ENCODE data around the gene SRD5A1.
"Not testable (repeated sequence)": the region's sequence is repeated elsewhere in the genome, so short reads cannot be mapped to it uniquely, and the experiment has no call there.

The SRD5A1 gene

DNA sequence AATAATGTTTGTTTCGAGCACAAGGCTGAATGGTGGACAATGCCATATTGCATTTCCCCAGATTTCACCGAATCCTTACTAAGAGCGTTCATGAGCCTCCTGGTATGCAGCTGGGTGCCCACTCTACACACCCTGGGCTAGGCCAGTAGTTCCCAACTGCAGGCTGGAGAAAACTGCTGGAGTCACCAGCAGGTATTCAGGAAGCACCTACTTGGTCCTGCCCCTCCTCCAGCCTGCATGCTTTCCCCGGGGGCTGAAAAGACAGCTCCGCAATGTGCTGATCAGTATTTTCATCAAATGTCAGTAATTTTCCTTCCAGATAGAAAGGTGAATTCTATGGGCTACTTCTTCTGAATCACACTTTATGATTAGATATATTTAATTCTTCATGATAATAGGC, 34.4 kb downstream of the SRD5A1 start:
- H2BK120ac ChIP-seq (ENCODE audit: low read depth, low read length) = no peak overlapping the region
- no peak overlapping the region for H3K23ac ChIP-seq (ENCODE audit: low read length in 2 of 2)
- H3K36me3 ChIP-seq (ENCODE audit: control insufficient read depth in 1 of 2, insufficient read depth in 2 of 2, low read depth in 1 of 2, low read length in 2 of 2) = peaks cover 26 to 40% of the 10 kb centered on the region in 2 experiments
- no peaks in the 10 kb centered on the region for H3K9me3 ChIP-seq (ENCODE audit: control insufficient read depth, low read length)
- H3K4me3 ChIP-seq (ENCODE audit: insufficient read depth in 1 of 2, low read depth in 1 of 2, low read length in 2 of 2) = no peak overlapping the region
- no peak overlapping the region for H2BK12ac ChIP-seq (ENCODE audit: low read length in 2 of 2)
- H3K4me1 ChIP-seq (ENCODE audit: control insufficient read depth, insufficient read depth, low read depth, low read length) = peaks cover 4% of the 10 kb centered on the region
- no peaks in the 10 kb centered on the region for H3K27me3 ChIP-seq (ENCODE audit: control insufficient read depth in 1 of 2, insufficient read depth in 1 of 2, low read length in 2 of 2)
- no peak for DNase-seq
- no peak overlapping the region for H2BK5ac ChIP-seq (ENCODE audit: low read depth, low read length, poor library complexity, severe bottlenecking)
- no peak overlapping the region for H4K91ac ChIP-seq (ENCODE audit: low read length)
- no peak overlapping the region for H4K8ac ChIP-seq (ENCODE audit: low read length)
- no peak overlapping the region for H2BK15ac ChIP-seq (ENCODE audit: low read depth, poor library complexity, severe bottlenecking)
- no peak overlapping the region for H3K14ac ChIP-seq (ENCODE audit: low read length in 2 of 2)
- H3K18ac ChIP-seq (ENCODE audit: low read depth in 1 of 2, low read length in 2 of 2) = no peak overlapping the region
- H3K4me2 ChIP-seq (ENCODE audit: low read length, poor library complexity, severe bottlenecking) = no peak overlapping the region
- no peak overlapping the region for H3K9ac ChIP-seq (ENCODE audit: low read length)
- no peak overlapping the region for H3K27ac ChIP-seq (ENCODE audit: low read length, poor library complexity, severe bottlenecking)
- H2AFZ ChIP-seq (ENCODE audit: low read depth, low read length) = no peak overlapping the region
- H3K4ac ChIP-seq (ENCODE audit: low read depth in 1 of 2, low read length in 2 of 2) = no peak overlapping the region
- 94% methylated on average over 4 of the region's 5 CpGs for WGBS
- peaks cover 3% of the 10 kb centered on the region for H3K79me1 ChIP-seq (replicated peaks; ENCODE audit: low read length, poor library complexity, severe bottlenecking)
- H2AK5ac ChIP-seq (ENCODE audit: low read length, severe bottlenecking) = no peak overlapping the region

DNA sequence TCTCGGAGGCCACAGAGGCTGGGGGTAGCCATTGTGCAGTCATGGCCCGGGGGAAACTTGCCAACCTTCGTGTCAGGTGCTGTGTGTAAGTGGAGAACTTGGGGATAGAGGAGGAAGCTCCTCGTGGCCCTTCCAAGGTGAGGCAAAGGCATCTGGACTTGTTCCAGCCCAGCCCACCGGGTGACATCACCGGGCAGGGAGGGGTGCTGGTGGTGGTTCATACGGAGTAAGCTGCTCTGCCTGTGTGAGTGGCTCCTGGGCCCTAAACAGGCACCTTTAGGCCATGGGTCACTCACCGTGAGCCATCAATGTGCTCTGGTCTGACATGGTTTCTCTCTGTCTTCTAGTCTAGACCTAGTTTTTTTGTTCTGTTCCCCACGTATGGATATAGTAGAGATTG, 35.5 kb downstream of the SRD5A1 start:
- H4K8ac ChIP-seq (ENCODE audit: low read length); H3K27me3 ChIP-seq (ENCODE audit: control insufficient read depth in 1 of 2, insufficient read depth in 1 of 2, low read length in 2 of 2); H3K23ac ChIP-seq (ENCODE audit: low read length in 2 of 2); H3K9me3 ChIP-seq (ENCODE audit: control insufficient read depth, low read length); H4K91ac ChIP-seq (ENCODE audit: low read length); H3K18ac ChIP-seq (ENCODE audit: low read depth in 1 of 2, low read length in 2 of 2); H3K14ac ChIP-seq (ENCODE audit: low read length in 2 of 2); H2AFZ ChIP-seq (ENCODE audit: low read depth, low read length); H3K4ac ChIP-seq (ENCODE audit: low read depth in 1 of 2, low read length in 2 of 2); H3K9ac ChIP-seq (ENCODE audit: low read length); H2BK5ac ChIP-seq (ENCODE audit: low read depth, low read length, poor library complexity, severe bottlenecking); H2AK5ac ChIP-seq (ENCODE audit: low read length, severe bottlenecking); H3K4me2 ChIP-seq (ENCODE audit: low read length, poor library complexity, severe bottlenecking); H3K4me3 ChIP-seq (ENCODE audit: insufficient read depth in 1 of 2, low read depth in 1 of 2, low read length in 2 of 2); H3K27ac ChIP-seq (ENCODE audit: low read length, poor library complexity, severe bottlenecking); H3K4me1 ChIP-seq (ENCODE audit: control insufficient read depth, insufficient read depth, low read depth, low read length); H2BK15ac ChIP-seq (ENCODE audit: low read depth, poor library complexity, severe bottlenecking); H2BK120ac ChIP-seq (ENCODE audit: low read depth, low read length); DNase-seq; H3K79me1 ChIP-seq (replicated peaks; ENCODE audit: low read length, poor library complexity, severe bottlenecking): not testable (repeated sequence)
- WGBS = 92% methylated on average over 8 of the region's 9 CpGs
- H3K36me3 ChIP-seq (ENCODE audit: control insufficient read depth in 1 of 2, insufficient read depth in 2 of 2, low read depth in 1 of 2, low read length in 2 of 2) = peaks cover 20 to 38% of the 10 kb centered on the region in 2 experiments
- H2BK12ac ChIP-seq (ENCODE audit: low read length in 2 of 2) = peak overlapping the region in 1 of 2 experiments; percentile 25

DNA sequence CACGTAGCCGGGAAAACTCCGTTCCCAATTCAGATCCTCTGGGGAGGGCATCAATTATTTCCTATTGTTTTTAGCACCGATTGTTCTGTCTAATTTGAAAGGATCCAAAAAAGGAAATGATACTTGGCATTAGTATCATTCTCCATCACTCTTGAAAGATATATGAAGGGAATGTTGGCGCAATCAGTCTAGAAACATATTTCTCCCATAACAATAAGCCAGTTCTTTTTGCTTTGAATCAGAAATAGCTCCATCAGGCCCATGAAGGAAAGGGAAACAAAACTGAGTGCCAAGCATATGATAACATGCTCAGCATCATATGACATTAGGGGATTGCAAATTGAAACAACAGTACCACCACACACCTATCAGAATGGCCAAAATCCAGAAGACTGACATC, 39.8 kb downstream of the SRD5A1 start:
- Histone ChIP-seq H3K27ac (ENCODE audit: low read length, poor library complexity, severe bottlenecking) (no peak overlapping the region), H3K9me3 (ENCODE audit: control insufficient read depth, low read length) (no peaks in the 10 kb centered on the region), H3K79me1 (replicated peaks; ENCODE audit: low read length, poor library complexity, severe bottlenecking) (peaks cover 1% of the 10 kb centered on the region), H3K14ac (ENCODE audit: low read length in 2 of 2) (no peak overlapping the region), H3K18ac (ENCODE audit: low read depth in 1 of 2, low read length in 2 of 2) (no peak overlapping the region), H4K91ac (ENCODE audit: low read length) (no peak overlapping the region), H2BK12ac (ENCODE audit: low read length in 2 of 2) (no peak overlapping the region), H2BK5ac (ENCODE audit: low read depth, low read length, poor library complexity, severe bottlenecking) (no peak overlapping the region), H3K36me3 (ENCODE audit: control insufficient read depth in 1 of 2, insufficient read depth in 2 of 2, low read depth in 1 of 2, low read length in 2 of 2) (peaks cover 8 to 23% of the 10 kb centered on the region in 2 experiments), H3K9ac (ENCODE audit: low read length) (no peak overlapping the region), H3K23ac (ENCODE audit: low read length in 2 of 2) (no peak overlapping the region), H3K4me3 (ENCODE audit: insufficient read depth in 1 of 2, low read depth in 1 of 2, low read length in 2 of 2) (no peak overlapping the region), H3K4me1 (ENCODE audit: control insufficient read depth, insufficient read depth, low read depth, low read length) (no peaks in the 10 kb centered on the region), H4K8ac (ENCODE audit: low read length) (no peak overlapping the region), H3K27me3 (ENCODE audit: control insufficient read depth in 1 of 2, insufficient read depth in 1 of 2, low read length in 2 of 2) (no peaks in the 10 kb centered on the region), H3K4ac (ENCODE audit: low read depth in 1 of 2, low read length in 2 of 2) (no peak overlapping the region), H2AFZ (ENCODE audit: low read depth, low read length) (no peak overlapping the region), H2BK120ac (ENCODE audit: low read depth, low read length) (no peak overlapping the region), H2AK5ac (ENCODE audit: low read length, severe bottlenecking) (no peak overlapping the region), H2BK15ac (ENCODE audit: low read depth, poor library complexity, severe bottlenecking) (no peak overlapping the region), H3K4me2 (ENCODE audit: low read length, poor library complexity, severe bottlenecking) (no peak overlapping the region)
- DNase-seq = no peak
- WGBS = 100% methylated on average over 4 of the region's 5 CpGs

DNA sequence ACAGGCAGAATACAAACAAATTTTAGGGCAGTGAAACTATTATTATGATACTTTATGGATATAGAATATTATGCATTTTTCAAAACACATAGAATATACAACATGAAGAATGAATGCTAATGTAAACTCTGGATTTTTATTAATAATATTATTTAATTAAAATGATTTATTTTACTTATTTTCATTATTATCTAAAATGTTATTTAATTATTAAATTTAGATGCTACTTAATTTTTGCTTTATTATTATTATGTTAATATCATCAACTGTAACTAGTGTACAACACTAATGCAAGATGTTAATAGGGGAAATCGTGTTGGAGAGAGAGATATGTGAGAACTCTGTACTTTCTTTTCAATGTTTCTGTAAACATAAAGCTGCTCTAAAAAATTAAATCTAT, 40.7 kb downstream of the SRD5A1 start:
- Histone ChIP-seq H3K9me3 (ENCODE audit: control insufficient read depth, low read length) (no peaks in the 10 kb centered on the region), H3K23ac (ENCODE audit: low read length in 2 of 2) (no peak overlapping the region), H3K79me1 (replicated peaks; ENCODE audit: low read length, poor library complexity, severe bottlenecking) (no peaks in the 10 kb centered on the region), H3K27ac (ENCODE audit: low read length, poor library complexity, severe bottlenecking) (no peak overlapping the region), H4K8ac (ENCODE audit: low read length) (no peak overlapping the region), H3K36me3 (ENCODE audit: control insufficient read depth in 1 of 2, insufficient read depth in 2 of 2, low read depth in 1 of 2, low read length in 2 of 2) (peaks cover 8 to 17% of the 10 kb centered on the region in 2 experiments), H2BK5ac (ENCODE audit: low read depth, low read length, poor library complexity, severe bottlenecking) (no peak overlapping the region), H3K14ac (ENCODE audit: low read length in 2 of 2) (no peak overlapping the region), H3K18ac (ENCODE audit: low read depth in 1 of 2, low read length in 2 of 2) (no peak overlapping the region), H3K9ac (ENCODE audit: low read length) (no peak overlapping the region), H4K91ac (ENCODE audit: low read length) (no peak overlapping the region), H3K4ac (ENCODE audit: low read depth in 1 of 2, low read length in 2 of 2) (no peak overlapping the region), H3K27me3 (ENCODE audit: control insufficient read depth in 1 of 2, insufficient read depth in 1 of 2, low read length in 2 of 2) (no peaks in the 10 kb centered on the region), H2BK120ac (ENCODE audit: low read depth, low read length) (no peak overlapping the region), H3K4me3 (ENCODE audit: insufficient read depth in 1 of 2, low read depth in 1 of 2, low read length in 2 of 2) (no peak overlapping the region), H2AK5ac (ENCODE audit: low read length, severe bottlenecking) (no peak overlapping the region), H2BK15ac (ENCODE audit: low read depth, poor library complexity, severe bottlenecking) (no peak overlapping the region), H3K4me1 (ENCODE audit: control insufficient read depth, insufficient read depth, low read depth, low read length) (no peaks in the 10 kb centered on the region), H3K4me2 (ENCODE audit: low read length, poor library complexity, severe bottlenecking) (no peak overlapping the region), H2BK12ac (ENCODE audit: low read length in 2 of 2) (no peak overlapping the region), H2AFZ (ENCODE audit: low read depth, low read length) (no peak overlapping the region)
- DNase-seq = no peak
- WGBS = no CpG with 5 or more reads among the region's 1 CpG
